CD14-positive monocyte (primary cell): ENCODE results near the gene SIAH1. TPM values are rescaled to one million over a fixed set of nuclear protein-coding genes. Genes with fewer than 3 reads are reported as not detected.
"Not testable (repeated sequence)": the region's sequence is repeated elsewhere in the genome, so short reads cannot be mapped to it uniquely, and the experiment has no call there.

ENCODE experiments used
- DNase-seq, 3 donors: peaks; one replicate each; pipeline ENCODE4 v3.0.0-alpha.2; 2011 to 2022
- H2AFZ ChIP-seq: 2 replicates; pipeline ENCODE4 v1.6.0; 2012; ENCODE audit warnings: mild to moderate bottlenecking, low read depth, low read length, inconsistent platforms; ENCODE audit not compliant: insufficient read depth, poor library complexity, severe bottlenecking
- H3K27ac ChIP-seq, 2 donors: 1 replicate in 1 of 2; 2 replicates in 1 of 2; pipeline ENCODE4 v1.5.1; 2012 to 2013; ENCODE audit warnings: low read length in 2 of 2, control low read depth in 1 of 2, inconsistent platforms in 1 of 2, low read depth in 1 of 2, mild to moderate bottlenecking in 1 of 2
- H3K27me3 ChIP-seq, 2 donors: one replicate each; pipeline versions ENCODE4 v1.6.0 to v1.6.1; 2011 to 2013; ENCODE audit warnings: low read length in 2 of 2; ENCODE audit not compliant: control insufficient read depth in 2 of 2, insufficient read depth in 2 of 2
- H3K36me3 ChIP-seq, 2 donors: replicated peaks in 1 of 2; 1 replicate in 1 of 2; 2 replicates in 1 of 2; pipeline versions ENCODE4 v1.5.1 to v1.6.1; 2012 to 2013; ENCODE audit warnings: low read length in 2 of 2, control low read depth in 1 of 2, inconsistent platforms in 1 of 2, mild to moderate bottlenecking in 1 of 2; ENCODE audit not compliant: insufficient read depth in 2 of 2, control insufficient read depth in 1 of 2
- H3K4me1 ChIP-seq, 2 donors: 1 replicate in 1 of 2; 2 replicates in 1 of 2; pipeline versions ENCODE4 v1.5.1 to v1.6.1; 2012 to 2013; ENCODE audit warnings: low read length in 2 of 2, control low read depth in 1 of 2, inconsistent platforms in 1 of 2, mild to moderate bottlenecking in 1 of 2, moderate library complexity in 1 of 2; ENCODE audit not compliant: insufficient read depth in 2 of 2, control insufficient read depth in 1 of 2
- H3K4me2 ChIP-seq: replicated peaks from 2 replicates; pipeline ENCODE3; 2012; ENCODE audit warnings: low read length, moderate library complexity, mild to moderate bottlenecking; ENCODE audit not compliant: poor library complexity, severe bottlenecking; ENCODE audit errors: extremely low read depth
- H3K4me3 ChIP-seq, 3 experiments: fragments of 200-600 bp in 1 of 3; sonication (generic) in 1 of 3; replicated peaks in 1 of 3; 1 replicate in 2 of 3; 2 replicates in 1 of 3; pipeline ENCODE4 v1.5.1; 2011 to 2013; ENCODE audit warnings: low read length in 3 of 3, mild to moderate bottlenecking in 3 of 3, control low read depth in 2 of 3, low read depth in 2 of 3, inconsistent platforms in 1 of 3, moderate library complexity in 1 of 3
- H3K79me2 ChIP-seq: 2 replicates; pipeline ENCODE4 v1.6.0; 2012; ENCODE audit warnings: mild to moderate bottlenecking, control low read depth, inconsistent platforms, low read length, moderate library complexity; ENCODE audit not compliant: insufficient read depth
- H3K9ac ChIP-seq: 2 replicates; pipeline ENCODE4 v1.6.0; 2017; ENCODE audit warnings: low read length, mild to moderate bottlenecking; ENCODE audit not compliant: insufficient read depth, poor library complexity, severe bottlenecking
- H3K9me3 ChIP-seq, 2 donors: replicated peaks in 1 of 2; 1 replicate in 1 of 2; 2 replicates in 1 of 2; pipeline versions ENCODE4 v1.5.1 to v1.6.1; 2012 to 2013; ENCODE audit warnings: low read length in 2 of 2, control low read depth in 1 of 2; ENCODE audit not compliant: control insufficient read depth in 1 of 2, insufficient read depth in 1 of 2
- H4K20me1 ChIP-seq: 2 replicates; pipeline ENCODE4 v1.6.0; 2012; ENCODE audit warnings: mild to moderate bottlenecking, low read length, control low read depth, moderate library complexity; ENCODE audit not compliant: insufficient read depth
- H3K27ac Mint-ChIP-seq, 7 donors: one replicate each; pipeline ENCODE4 v1.8.0; 2020; ENCODE audit warnings: mild to moderate bottlenecking in 7 of 7, mixed read lengths in 7 of 7, moderate library complexity in 6 of 7, inconsistent platforms in 2 of 7
- H3K27me3 Mint-ChIP-seq, 3 donors: one replicate each; pipeline ENCODE4 v1.8.0; 2021 to 2022; ENCODE audit warnings: low read depth in 3 of 3, mild to moderate bottlenecking in 3 of 3, mixed read lengths in 3 of 3, moderate library complexity in 3 of 3, inconsistent platforms in 1 of 3
- H3K36me3 Mint-ChIP-seq, 2 donors: one replicate each; pipeline ENCODE4 v1.8.0; 2020; ENCODE audit warnings: mixed read lengths in 2 of 2, inconsistent platforms in 1 of 2, mild to moderate bottlenecking in 1 of 2
- H3K4me1 Mint-ChIP-seq: one replicate; pipeline ENCODE4 v1.8.0; 2020; ENCODE audit warnings: mild to moderate bottlenecking, mixed read lengths
- H3K4me3 Mint-ChIP-seq, 2 donors: one replicate each; pipeline ENCODE4 v1.8.0; 2020; ENCODE audit warnings: mild to moderate bottlenecking in 2 of 2, mixed read lengths in 2 of 2, moderate library complexity in 1 of 2
- H3K9me3 Mint-ChIP-seq, 7 donors: one replicate each; pipeline ENCODE4 v1.8.0; 2020 to 2022; ENCODE audit warnings: mixed read lengths in 7 of 7, mild to moderate bottlenecking in 6 of 7, moderate library complexity in 6 of 7, inconsistent platforms in 2 of 7
- CTCF ChIP-seq: fragments of 200-600 bp; IDR thresholded peaks from one replicate; pipeline ENCODE4 v1.8.0; 2022; ENCODE audit warnings: antibody characterized with exemption, mild to moderate bottlenecking
- WGBS: methylation state at CpG from one replicate; pipeline ENCODE4 v1.1.5; 2013; ENCODE audit warnings: missing lambda C conversion rate; ENCODE audit not compliant: insufficient coverage; 5-methylcytosine and 5-hydroxymethylcytosine counted together
- intact Hi-C, 2 donors: fragments of 100-400 bp; cut with micrococcal nuclease; formaldehyde crosslinking; loops; one replicate each; pipeline versions ENCODE4 v1.15.0 to v1.15.1; 2023
- polyA plus RNA-seq, 3 donors: library from polyadenylated mRNA; depleted of rRNA in 1 of 3; unstranded in 2 of 3; stranded (reverse) in 1 of 3; fragments of 300-500 nt in 2 of 3; fragments of >200 nt in 1 of 3; fragmentation: Illumina TruSeq in 2 of 3; gene quantifications; 1 replicate in 2 of 3; 2 replicates in 1 of 3; pipeline ENCODE4 v1.2.3, GENCODE V29; 2012 to 2021

SIAH1 gene
- polyA plus RNA-seq, 3 donors: 4.9 to 11.8 (median 5.6) TPM

GRCh38 chr16:48405153-48405552, 19.9 kb upstream of the SIAH1 start:
- H3K27ac ChIP-seq: no peak overlapping the region
- no peak overlapping the region for H3K4me2 ChIP-seq
- no peak for TF ChIP-seq CTCF
- H2AFZ ChIP-seq: no peak overlapping the region
- no peaks in the 10 kb centered on the region for H3K4me1 ChIP-seq
- WGBS: no CpG with 5 or more reads among the region's 1 CpG
- Mint-ChIP-seq H3K4me1 (peaks cover 12% of the 10 kb centered on the region), H3K27me3 (peaks cover 0 to 6% (median 3%) of the 10 kb centered on the region in 3 donors), H3K4me3 (no peak overlapping the region), H3K27ac (no peak overlapping the region), H3K36me3 (no peaks in the 10 kb centered on the region), H3K9me3 (peaks cover 0 to 4% (median 0%) of the 10 kb centered on the region in 7 donors)
- no peak for DNase-seq
- H3K9ac ChIP-seq: no peak overlapping the region
- no peaks in the 10 kb centered on the region for H4K20me1 ChIP-seq
- H3K9me3 ChIP-seq: no peaks in the 10 kb centered on the region
- no peaks in the 10 kb centered on the region for H3K79me2 ChIP-seq
- no peaks in the 10 kb centered on the region for H3K27me3 ChIP-seq
- no peaks in the 10 kb centered on the region for H3K36me3 ChIP-seq
- H3K4me3 ChIP-seq: no peak overlapping the region
- intact Hi-C loops: no loop called here

- H3K27ac Mint-ChIP-seq: peak overlapping the region in 1 of 7 donors; percentile 36
Observed at GRCh38 chr16:48402547-48402946, 17.3 kb upstream of the SIAH1 start.

More at GRCh38 chr16:48402547-48402946, 17.3 kb upstream of the SIAH1 start:
- H3K9me3 ChIP-seq, H3K27ac ChIP-seq, H3K9me3 Mint-ChIP-seq, H3K4me2 ChIP-seq, H2AFZ ChIP-seq, H3K4me3 ChIP-seq, H3K4me1 Mint-ChIP-seq, H3K9ac ChIP-seq, H3K27me3 ChIP-seq, DNase-seq, H3K4me1 ChIP-seq, H3K79me2 ChIP-seq, intact Hi-C loops, H3K36me3 ChIP-seq, H3K4me3 Mint-ChIP-seq, H3K36me3 Mint-ChIP-seq, H3K27me3 Mint-ChIP-seq, H4K20me1 ChIP-seq: not testable (repeated sequence)
- 88% methylated on average over 4 of the region's 8 CpGs for WGBS
